HG02943 (cell line): ENCODE data around the gene TEKT3.

Source experiments
- ATAC-seq: cut with Tn5 transposase; IDR thresholded peaks from one replicate; pipeline ENCODE4 v1.9.1; 2021; ENCODE audit warnings: mild to moderate bottlenecking, low read depth, moderate library complexity; ENCODE audit not compliant: unreplicated experiment

Gene TEKT3

GRCh38 chr17:15301845-15302244 lies 39.6 kb downstream of the TEKT3 start:
- ATAC-seq, result no peak

DNA sequence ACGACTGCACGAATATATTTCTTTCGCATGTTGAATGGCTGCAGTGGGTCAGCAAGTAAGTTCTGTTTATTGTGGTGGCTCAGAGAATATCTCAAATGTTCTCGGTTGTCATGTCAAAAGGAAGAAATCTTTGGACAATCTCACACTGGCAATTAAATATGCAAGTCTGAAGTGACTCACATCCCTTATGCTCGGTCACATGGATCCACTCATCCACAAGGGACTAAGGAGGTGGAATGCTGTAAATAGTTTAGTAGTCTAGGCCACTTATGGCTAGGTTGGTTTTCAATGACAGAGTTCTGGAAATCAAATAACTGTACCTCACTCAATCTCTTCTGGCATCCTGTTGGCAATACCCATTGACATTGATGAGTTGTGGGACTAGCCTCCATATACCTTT lies 43.2 kb downstream of the TEKT3 start:
- ATAC-seq, result no peak

GRCh38 chr17:15293558-15293957 lies 47.8 kb downstream of the TEKT3 start:
- no peak for ATAC-seq

- ATAC-seq, result no peak
These were observed 49.6 kb downstream of the TEKT3 start for GRCh38 chr17:15291674-15292361.

DNA sequence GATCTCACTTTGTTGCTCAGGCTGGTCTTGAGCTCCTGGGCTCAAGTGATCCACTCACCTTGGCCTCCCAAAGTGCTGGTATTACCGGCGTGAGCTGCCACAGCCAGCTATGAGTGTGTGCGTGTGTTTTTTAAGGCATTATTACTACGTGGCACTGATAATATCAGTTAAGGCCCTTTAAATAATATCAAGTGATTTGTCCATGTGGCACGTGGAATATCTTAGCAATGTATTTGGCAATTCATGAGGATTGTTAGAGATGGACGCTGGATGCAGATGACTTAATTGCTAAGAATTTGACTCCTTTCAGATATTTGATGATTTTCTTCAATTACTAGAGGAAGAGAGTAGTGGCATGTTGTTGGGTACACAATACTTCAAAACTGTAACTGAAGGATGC lies 50.8 kb downstream of the TEKT3 start:
- no peak for ATAC-seq

DNA sequence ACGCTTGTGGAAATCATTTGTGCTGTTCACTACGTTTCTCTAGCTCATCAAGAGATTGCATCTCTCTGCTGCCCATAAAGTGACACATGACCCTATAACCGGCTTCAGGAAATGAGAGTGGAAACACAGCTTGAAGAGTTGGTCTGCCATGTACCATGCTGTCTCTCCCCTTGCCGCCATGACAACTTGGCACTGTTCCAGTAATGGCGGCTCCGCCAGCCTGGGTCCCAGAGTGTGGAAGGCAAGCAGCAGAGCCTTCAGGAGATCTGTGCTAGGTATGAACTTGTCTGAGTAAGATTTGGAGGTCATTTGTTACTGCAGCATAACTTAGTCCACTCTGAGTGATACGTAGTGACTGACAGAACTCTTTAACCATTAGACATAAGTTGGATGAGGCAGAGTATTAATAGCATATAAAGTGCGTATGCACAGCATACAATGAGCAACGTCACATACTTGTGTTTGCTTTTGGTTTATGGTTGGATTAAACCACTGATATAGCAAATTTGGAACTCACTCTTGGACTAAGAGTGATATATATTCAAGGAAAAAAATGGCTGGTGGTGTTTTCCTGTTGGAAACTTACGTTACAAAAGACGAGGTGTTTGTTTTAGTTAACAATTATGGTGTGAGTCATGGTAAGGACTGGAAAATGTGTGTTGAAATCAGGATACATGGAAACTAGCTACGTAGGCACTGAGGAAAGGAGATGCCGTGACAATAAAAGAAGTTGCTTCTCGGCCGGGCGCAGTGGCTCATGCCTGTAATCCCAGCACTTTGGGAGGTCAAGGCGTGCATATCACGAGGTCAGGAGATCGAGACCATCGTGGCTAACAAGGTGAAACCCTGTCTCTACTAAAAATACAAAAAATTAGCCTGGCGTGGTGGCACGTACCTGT lies 51.9 kb downstream of the TEKT3 start:
- ATAC-seq, result no peak

DNA sequence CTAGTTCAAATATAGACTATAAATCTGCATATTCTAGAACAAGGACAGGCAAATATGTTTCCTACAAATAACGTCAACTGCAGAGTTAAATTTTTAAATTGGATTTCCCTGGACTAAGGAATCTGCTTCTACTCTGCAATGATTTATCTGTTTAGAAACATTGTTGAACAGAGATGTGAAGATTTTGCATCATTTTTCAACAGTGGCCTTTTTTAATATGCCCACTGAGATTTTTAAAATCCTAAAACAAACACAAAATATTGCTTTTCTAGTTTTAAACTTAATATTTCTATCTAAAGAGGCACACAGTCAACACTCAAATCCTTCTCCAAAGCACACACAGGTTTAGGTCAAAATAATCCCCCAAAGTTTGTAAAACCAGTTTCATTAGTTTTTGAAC lies 52.5 kb downstream of the TEKT3 start:
- no peak for ATAC-seq

DNA sequence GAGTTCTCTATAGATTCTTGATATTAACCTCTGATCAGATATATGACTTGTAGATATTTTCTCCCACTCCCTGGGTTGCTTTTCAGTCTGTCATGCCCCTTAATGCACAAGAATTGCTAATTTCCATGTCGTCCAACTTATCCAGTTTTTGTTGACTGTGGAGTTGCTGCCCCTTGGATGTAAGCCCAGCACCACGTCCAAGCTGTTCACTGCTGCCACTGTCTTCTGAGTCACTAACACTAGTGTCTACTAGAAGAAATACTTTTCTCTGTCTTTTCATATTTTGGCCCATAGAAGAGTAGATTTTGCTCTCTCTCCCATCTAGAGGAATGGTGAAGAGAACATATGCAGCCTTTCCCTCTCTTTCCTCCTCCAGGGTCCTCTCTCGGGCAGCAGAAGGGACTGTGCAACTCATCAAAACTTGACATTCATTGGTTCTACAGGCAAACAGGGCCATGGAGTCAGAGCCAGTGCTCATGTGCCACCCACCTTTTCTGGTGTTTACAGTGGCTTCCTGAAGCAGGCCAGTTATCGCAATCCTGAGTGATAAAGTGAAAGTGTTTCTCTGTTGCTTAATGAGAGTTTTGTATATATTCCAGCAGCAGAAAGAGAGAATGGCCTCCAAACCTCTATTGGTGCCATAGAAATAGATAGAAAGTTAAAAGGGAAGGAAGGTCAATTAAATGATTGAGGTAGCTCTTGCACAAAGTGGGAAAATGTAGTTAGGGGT lies 53.7 kb downstream of the TEKT3 start:
- ATAC-seq, result no peak

- ATAC-seq, result no peak
These were observed 55.9 kb downstream of the TEKT3 start for GRCh38 chr17:15285466-15285865.

DNA sequence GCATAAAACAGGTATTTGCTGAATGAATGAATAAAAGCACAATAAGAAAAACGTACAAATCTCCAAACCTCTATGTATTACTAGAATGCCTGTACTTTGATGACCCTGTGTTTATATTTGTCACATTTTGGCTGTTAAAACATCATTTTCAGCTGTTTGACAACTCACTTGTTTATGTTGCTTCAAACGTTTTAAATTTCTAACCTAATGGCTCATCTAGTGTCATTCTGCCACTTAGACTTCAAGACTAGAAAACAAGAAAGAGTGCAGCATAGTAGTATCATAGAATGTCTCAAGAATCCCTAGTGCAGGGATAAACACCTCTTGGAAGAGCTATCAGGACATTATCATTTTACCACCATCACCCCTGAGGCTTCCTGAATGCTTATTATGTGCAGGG lies 56.9 kb downstream of the TEKT3 start:
- no peak for ATAC-seq

- no peak for ATAC-seq
These were observed 57.3 kb downstream of the TEKT3 start for GRCh38 chr17:15284107-15284506.

DNA sequence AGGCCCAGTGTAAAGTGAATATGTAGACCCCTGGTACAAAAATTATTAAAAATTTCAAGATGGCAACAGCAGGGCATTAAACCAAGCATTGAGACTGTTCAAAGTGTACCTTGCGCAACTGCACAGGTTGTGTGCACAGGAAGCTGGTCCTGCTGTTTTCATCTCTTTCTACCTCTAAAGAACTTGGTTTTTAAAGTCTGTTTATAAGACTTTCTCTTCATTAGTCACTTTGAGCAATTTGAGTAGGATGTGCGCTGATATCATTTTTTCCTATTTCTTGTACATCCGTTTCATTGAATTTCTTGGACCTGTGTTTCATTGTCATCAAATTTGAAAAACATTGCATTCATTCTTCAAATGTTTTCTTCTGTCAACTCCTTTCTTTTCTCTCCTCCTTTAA lies 59.5 kb downstream of the TEKT3 start:
- ATAC-seq, result no peak

GRCh38 chr17:15278924-15279477 lies 62.4 kb downstream of the TEKT3 start:
- ATAC-seq, result no peak

DNA sequence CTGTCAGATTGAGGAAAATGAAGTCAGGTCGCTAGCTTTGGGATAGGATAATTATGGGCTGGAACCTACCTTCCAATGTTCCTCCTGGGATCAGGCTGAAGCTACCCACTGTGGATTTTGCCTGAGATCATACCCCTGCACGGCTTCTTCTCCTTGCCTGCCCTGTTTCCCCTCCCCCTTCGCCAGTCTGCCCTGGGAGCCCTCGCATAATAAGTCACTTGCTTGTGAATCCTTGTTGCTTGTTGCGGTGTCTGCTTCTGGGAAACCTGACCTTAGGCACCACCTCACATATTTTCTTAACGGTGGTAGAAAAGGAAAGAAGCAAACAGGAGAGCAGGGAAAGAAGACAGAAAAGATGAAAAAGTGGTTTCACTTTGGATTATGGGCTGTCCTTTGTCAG lies 63.0 kb downstream of the TEKT3 start:
- ATAC-seq, result no peak

DNA sequence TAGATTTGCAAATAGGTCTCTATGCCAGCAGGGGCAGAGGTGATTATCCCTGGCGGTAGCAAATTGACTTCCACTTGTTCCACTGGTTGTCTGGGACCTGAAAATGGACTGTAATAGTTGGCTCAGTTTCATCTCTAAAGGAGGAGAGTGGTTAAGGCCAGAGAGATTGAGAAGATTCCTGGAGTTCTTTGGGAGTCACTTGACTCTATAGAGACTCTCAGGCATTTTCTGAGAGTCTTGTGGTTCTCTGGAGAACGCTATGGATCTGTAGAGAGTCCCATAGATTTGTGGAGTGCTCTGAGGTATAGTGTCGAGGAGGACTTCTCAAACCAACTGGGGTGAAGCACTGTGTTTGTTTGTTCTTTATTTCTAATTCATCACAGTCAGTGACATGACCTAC lies 67.4 kb downstream of the TEKT3 start:
- ATAC-seq, result no peak

DNA sequence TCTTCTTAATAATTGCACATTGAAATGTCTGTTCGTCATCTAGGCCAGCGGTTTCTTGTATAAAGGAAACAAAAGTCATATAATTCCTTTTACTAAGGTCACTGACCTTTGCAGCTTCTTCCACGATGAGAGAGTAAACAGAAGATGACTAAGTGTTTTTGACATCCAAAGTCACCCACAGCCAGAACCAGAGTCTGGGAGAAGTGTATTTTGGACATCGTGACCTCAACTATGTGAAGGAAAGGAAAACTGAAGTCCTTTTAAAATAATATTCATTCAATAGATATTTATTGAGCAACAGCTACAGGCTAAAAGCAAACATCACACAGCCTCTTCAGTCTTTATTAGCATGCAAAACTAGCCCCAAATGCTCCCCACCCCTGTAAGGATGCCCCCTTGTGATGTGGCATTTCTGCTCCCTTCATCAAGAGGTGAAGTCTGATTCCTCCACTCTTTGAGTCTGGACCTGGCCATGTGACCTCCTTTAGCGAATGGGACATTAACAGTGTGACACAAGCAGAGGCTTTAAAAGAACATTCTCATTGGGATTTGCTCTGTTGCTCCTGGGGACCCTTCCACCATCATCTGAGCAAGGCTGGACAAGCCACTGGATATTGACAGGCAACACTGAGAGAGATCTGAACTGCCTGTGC lies 68.1 kb downstream of the TEKT3 start:
- ATAC-seq, result no peak

GRCh38 chr17:15271741-15272140 lies 69.7 kb downstream of the TEKT3 start:
- ATAC-seq, result no peak

GRCh38 chr17:15270628-15271381 lies 70.6 kb downstream of the TEKT3 start:
- ATAC-seq, result no peak

- ATAC-seq, result no peak
These were observed 71.7 kb downstream of the TEKT3 start for GRCh38 chr17:15269780-15270089.
